ENCODE data around the gene C11orf68.
A peak's percentile ranks its signal among the peaks of the same experiment; 100 is the strongest.

The C11orf68 gene

GRCh38 chr11:65927904-65928397 is 9.1 kb upstream of the C11orf68 start:
- Mint-ChIP-seq H3K9me3 (no peaks in the 10 kb centered on the region), H3K4me1 (ENCODE audit: low read depth) (peaks cover 31% of the 10 kb centered on the region), H3K36me3 (ENCODE audit: low read depth) (peaks cover 9% of the 10 kb centered on the region), H3K27me3 (ENCODE audit: low read depth) (no peaks in the 10 kb centered on the region), H3K4me3 (peak overlapping the region; percentile 70), H3K27ac (peak overlapping the region; percentile 89)

GRCh38 chr11:65925397-65925796 is 6.5 kb upstream of the C11orf68 start:
- H3K4me1 Mint-ChIP-seq (ENCODE audit: low read depth) = peaks cover 29% of the 10 kb centered on the region
- H3K4me3 Mint-ChIP-seq = no peak overlapping the region
- no peaks in the 10 kb centered on the region for H3K27me3 Mint-ChIP-seq (ENCODE audit: low read depth)
- peaks cover 19% of the 10 kb centered on the region for H3K36me3 Mint-ChIP-seq (ENCODE audit: low read depth)
- H3K9me3 Mint-ChIP-seq = no peaks in the 10 kb centered on the region
- H3K27ac Mint-ChIP-seq = peak overlapping the region; percentile 20

GRCh38 chr11:65922565-65922964 is 3.7 kb upstream of the C11orf68 start:
- H3K4me1 Mint-ChIP-seq (ENCODE audit: low read depth) = peaks cover 13% of the 10 kb centered on the region
- H3K36me3 Mint-ChIP-seq (ENCODE audit: low read depth) = peaks cover 21% of the 10 kb centered on the region
- H3K4me3 Mint-ChIP-seq = no peak overlapping the region
- no peak overlapping the region for H3K27ac Mint-ChIP-seq
- no peaks in the 10 kb centered on the region for H3K9me3 Mint-ChIP-seq
- no peaks in the 10 kb centered on the region for H3K27me3 Mint-ChIP-seq (ENCODE audit: low read depth)

GRCh38 chr11:65921876-65922275 is 3.0 kb upstream of the C11orf68 start:
- Mint-ChIP-seq H3K27ac (peak overlapping the region; percentile 17), H3K4me3 (no peak overlapping the region)

GRCh38 chr11:65921033-65921555 is 2.2 kb upstream of the C11orf68 start:
- peaks cover 24% of the 10 kb centered on the region for H3K36me3 Mint-ChIP-seq (ENCODE audit: low read depth)
- no peaks in the 10 kb centered on the region for H3K9me3 Mint-ChIP-seq
- H3K4me1 Mint-ChIP-seq (ENCODE audit: low read depth) = peaks cover 18% of the 10 kb centered on the region
- peak overlapping the region; percentile 92 for H3K4me3 Mint-ChIP-seq
- H3K27ac Mint-ChIP-seq = no peak overlapping the region
- no peaks in the 10 kb centered on the region for H3K27me3 Mint-ChIP-seq (ENCODE audit: low read depth)

More at GRCh38 chr11:65921876-65922275, 3.0 kb upstream of the C11orf68 start:
- Mint-ChIP-seq H3K36me3 (ENCODE audit: low read depth) (peaks cover 19% of the 10 kb centered on the region), H3K9me3 (no peaks in the 10 kb centered on the region), H3K4me1 (ENCODE audit: low read depth) (peaks cover 13% of the 10 kb centered on the region), H3K27me3 (ENCODE audit: low read depth) (no peaks in the 10 kb centered on the region)

- Mint-ChIP-seq H3K4me3 (peak overlapping the region; percentile 92), H3K27me3 (ENCODE audit: low read depth) (no peaks in the 10 kb centered on the region), H3K9me3 (no peaks in the 10 kb centered on the region), H3K36me3 (ENCODE audit: low read depth) (peaks cover 24% of the 10 kb centered on the region), H3K4me1 (ENCODE audit: low read depth) (peaks cover 16% of the 10 kb centered on the region), H3K27ac (peak overlapping the region; percentile 86)
These were observed 1.5 kb upstream of the C11orf68 start for GRCh38 chr11:65920372-65920802.

- peaks cover 29% of the 10 kb centered on the region for H3K36me3 Mint-ChIP-seq (ENCODE audit: low read depth)
- H3K4me3 Mint-ChIP-seq = peak overlapping the region; percentile 92
- H3K9me3 Mint-ChIP-seq = no peaks in the 10 kb centered on the region
- peaks cover 22% of the 10 kb centered on the region for H3K4me1 Mint-ChIP-seq (ENCODE audit: low read depth)
- peak overlapping the region; percentile 86 for H3K27ac Mint-ChIP-seq
- H3K27me3 Mint-ChIP-seq (ENCODE audit: low read depth) = no peaks in the 10 kb centered on the region
These were observed 910 bp upstream of the C11orf68 start for GRCh38 chr11:65919573-65920371.

- H3K4me1 Mint-ChIP-seq (ENCODE audit: low read depth) = peaks cover 22% of the 10 kb centered on the region
- H3K27me3 Mint-ChIP-seq (ENCODE audit: low read depth) = no peaks in the 10 kb centered on the region
- H3K36me3 Mint-ChIP-seq (ENCODE audit: low read depth) = peaks cover 29% of the 10 kb centered on the region
- H3K9me3 Mint-ChIP-seq = no peaks in the 10 kb centered on the region
- peak within 1 kb of the TSS; percentile 86 for H3K27ac Mint-ChIP-seq
- peak within 1 kb of the TSS; percentile 92 for H3K4me3 Mint-ChIP-seq
These were observed 295 bp upstream of the C11orf68 start, which contains the start of gene DRAP1 for GRCh38 chr11:65919141-65919572. Gene DRAP1 (plus strand): TSS chr11:65919426. CDS start chr11:65919502, 76 bp downstream.

GRCh38 chr11:65917434-65918210 is 1.2 kb downstream of the C11orf68 start:
- Mint-ChIP-seq H3K9me3 (no peaks in the 10 kb centered on the region), H3K4me1 (ENCODE audit: low read depth) (peaks cover 20% of the 10 kb centered on the region), H3K4me3 (peak overlapping the region; percentile 85), H3K27me3 (ENCODE audit: low read depth) (no peaks in the 10 kb centered on the region), H3K36me3 (ENCODE audit: low read depth) (peaks cover 21% of the 10 kb centered on the region), H3K27ac (no peak overlapping the region)

GRCh38 chr11:65917077-65917433 is 1.8 kb downstream of the C11orf68 start:
- peaks cover 20% of the 10 kb centered on the region for H3K4me1 Mint-ChIP-seq (ENCODE audit: low read depth)

GRCh38 chr11:65916391-65916790 is 2.5 kb downstream of the C11orf68 start:
- Mint-ChIP-seq H3K27ac (no peak overlapping the region), H3K36me3 (ENCODE audit: low read depth) (peaks cover 15% of the 10 kb centered on the region)

More at GRCh38 chr11:65917077-65917433, 1.8 kb downstream of the C11orf68 start:
- Mint-ChIP-seq H3K4me3 (peak overlapping the region; percentile 85), H3K9me3 (no peaks in the 10 kb centered on the region), H3K27ac (no peak overlapping the region), H3K27me3 (ENCODE audit: low read depth) (no peaks in the 10 kb centered on the region), H3K36me3 (ENCODE audit: low read depth) (peaks cover 16% of the 10 kb centered on the region)

GRCh38 chr11:65915821-65916251 is 3.0 kb downstream of the C11orf68 start:
- Mint-ChIP-seq H3K36me3 (ENCODE audit: low read depth) (peaks cover 15% of the 10 kb centered on the region), H3K4me3 (no peak overlapping the region), H3K27me3 (ENCODE audit: low read depth) (no peaks in the 10 kb centered on the region), H3K9me3 (no peaks in the 10 kb centered on the region), H3K4me1 (ENCODE audit: low read depth) (peaks cover 21% of the 10 kb centered on the region), H3K27ac (no peak overlapping the region)

More at GRCh38 chr11:65916391-65916790, 2.5 kb downstream of the C11orf68 start:
- Mint-ChIP-seq H3K4me3 (peak overlapping the region; percentile 85), H3K4me1 (ENCODE audit: low read depth) (peaks cover 20% of the 10 kb centered on the region), H3K9me3 (no peaks in the 10 kb centered on the region), H3K27me3 (ENCODE audit: low read depth) (no peaks in the 10 kb centered on the region)

GRCh38 chr11:65915101-65915820 is 3.6 kb downstream of the C11orf68 start:
- Mint-ChIP-seq H3K27me3 (ENCODE audit: low read depth) (no peaks in the 10 kb centered on the region), H3K9me3 (no peaks in the 10 kb centered on the region), H3K4me3 (peak overlapping the region; percentile 44), H3K36me3 (ENCODE audit: low read depth) (peaks cover 15% of the 10 kb centered on the region), H3K4me1 (ENCODE audit: low read depth) (peaks cover 21% of the 10 kb centered on the region), H3K27ac (no peak overlapping the region)

- H3K4me3 Mint-ChIP-seq = no peak overlapping the region
- H3K27ac Mint-ChIP-seq = no peak overlapping the region
- H3K9me3 Mint-ChIP-seq = no peaks in the 10 kb centered on the region
- peaks cover 12% of the 10 kb centered on the region for H3K36me3 Mint-ChIP-seq (ENCODE audit: low read depth)
- no peaks in the 10 kb centered on the region for H3K27me3 Mint-ChIP-seq (ENCODE audit: low read depth)
- H3K4me1 Mint-ChIP-seq (ENCODE audit: low read depth) = peaks cover 26% of the 10 kb centered on the region
These were observed 6.0 kb downstream of the C11orf68 start for GRCh38 chr11:65912845-65913244.

Data from T-helper 1 cell treated with Interleukin-12 subunit alpha and Interleukin-12 subunit beta and Interleukin-4 antibody, amounts not matched to agents 30 μg/mL and 1 μg/mL, for 36 hours (primary cell).